Measurements from ENCODE around the gene MAMDC4. TPM values are rescaled to one million over a fixed set of nuclear protein-coding genes. Genes with fewer than 3 reads are reported as not detected.

The MAMDC4 gene
- total and polyA plus RNA-seq, 7 donors = 0.71 to 25.3 (median 2.4) TPM

- Histone ChIP-seq H3K27me3 (no peaks in the 10 kb centered on the region), H3K36me3 (peaks cover 21 to 40% (median 31%) of the 10 kb centered on the region in 4 donors), H3K27ac (no peak overlapping the region), H3K4me3 (no peak overlapping the region), H3K9me3 (no peaks in the 10 kb centered on the region), H3K4me1 (peaks cover 0 to 38% (median 29%) of the 10 kb centered on the region in 4 donors)
- TF ChIP-seq EP300 (IDR thresholded peaks at IDR 0.05) (no peak), POLR2AphosphoS5 (IDR thresholded peaks at IDR 0.05) (no peak), POLR2A (IDR thresholded peaks at IDR 0.05) (no peak), CTCF (IDR thresholded peaks at IDR 0.05) (no peak)
- WGBS, 2 donors = 91 to 95% methylated on average over 22 of the region's 22 CpGs
- peak; percentile 61 for DNase-seq
- intact Hi-C loops (cut with DNase I) = no loop called here
Observed at GRCh38 chr9:136860933-136861873, 9.1 kb downstream of the MAMDC4 start.

GRCh38 chr9:136861874-136862457, 9.8 kb downstream of the MAMDC4 start:
- no peak overlapping the region for H3K27ac ChIP-seq
- TF ChIP-seq EP300 (IDR thresholded peaks at IDR 0.05) (no peak), POLR2AphosphoS5 (IDR thresholded peaks at IDR 0.05) (no peak), POLR2A (IDR thresholded peaks at IDR 0.05) (no peak), CTCF (IDR thresholded peaks at IDR 0.05) (no peak)
- 86 to 89% methylated on average over 26 of the region's 26 CpGs for WGBS, 2 donors
- H3K27me3 ChIP-seq = no peaks in the 10 kb centered on the region
- H3K9me3 ChIP-seq = no peaks in the 10 kb centered on the region
- peaks cover 0 to 42% (median 32%) of the 10 kb centered on the region in 4 donors for H3K4me1 ChIP-seq
- intact Hi-C loops (cut with DNase I) = no loop called here
- DNase-seq = no peak
- peaks cover 21 to 40% (median 31%) of the 10 kb centered on the region in 4 donors for H3K36me3 ChIP-seq
- no peak overlapping the region for H3K4me3 ChIP-seq

- no peak overlapping the region for H3K27ac ChIP-seq
- H3K27me3 ChIP-seq = no peaks in the 10 kb centered on the region
- TF ChIP-seq POLR2A (IDR thresholded peaks at IDR 0.05) (no peak), EP300 (IDR thresholded peaks at IDR 0.05) (no peak), POLR2AphosphoS5 (IDR thresholded peaks at IDR 0.05) (no peak), CTCF (IDR thresholded peaks at IDR 0.05) (no peak)
- H3K4me3 ChIP-seq = no peak overlapping the region
- WGBS, 2 donors = 90 to 95% methylated on average over 31 of the region's 31 CpGs
- intact Hi-C loops (cut with DNase I) = no loop called here
- H3K9me3 ChIP-seq = no peaks in the 10 kb centered on the region
- peaks cover 0 to 47% (median 35%) of the 10 kb centered on the region in 4 donors for H3K4me1 ChIP-seq
- peak; percentile 63 for DNase-seq
- H3K36me3 ChIP-seq = peaks cover 21 to 40% (median 31%) of the 10 kb centered on the region in 4 donors
Observed at GRCh38 chr9:136862849-136863622, 10.9 kb downstream of the MAMDC4 start.

GRCh38 chr9:136863623-136864273, 11.6 kb downstream of the MAMDC4 start:
- intact Hi-C loops (cut with DNase I) = loop anchor here (2.0 kb wide), 2 partner anchors 13 to 23 kb away; partner anchors contain the start of gene TRAF2
- H3K36me3 ChIP-seq = peaks cover 21 to 40% (median 31%) of the 10 kb centered on the region in 4 donors
- no peak overlapping the region for H3K27ac ChIP-seq
- peaks cover 0 to 40% (median 32%) of the 10 kb centered on the region in 4 donors for H3K4me1 ChIP-seq
- no peak for DNase-seq
- no peaks in the 10 kb centered on the region for H3K27me3 ChIP-seq
- TF ChIP-seq POLR2A (IDR thresholded peaks at IDR 0.05) = no peak
- TF ChIP-seq EP300 (IDR thresholded peaks at IDR 0.05) = no peak
- TF ChIP-seq POLR2AphosphoS5 (IDR thresholded peaks at IDR 0.05) = no peak
- no peak for TF ChIP-seq CTCF (IDR thresholded peaks at IDR 0.05)
- H3K4me3 ChIP-seq = no peak overlapping the region
- 91 to 93% methylated on average over 12 of the region's 12 CpGs for WGBS, 2 donors
- H3K9me3 ChIP-seq = no peaks in the 10 kb centered on the region

Data from sigmoid colon (tissue), 7 donors.